Measurements from ENCODE around the gene SCGB1C2.

SCGB1C2 gene

DNA sequence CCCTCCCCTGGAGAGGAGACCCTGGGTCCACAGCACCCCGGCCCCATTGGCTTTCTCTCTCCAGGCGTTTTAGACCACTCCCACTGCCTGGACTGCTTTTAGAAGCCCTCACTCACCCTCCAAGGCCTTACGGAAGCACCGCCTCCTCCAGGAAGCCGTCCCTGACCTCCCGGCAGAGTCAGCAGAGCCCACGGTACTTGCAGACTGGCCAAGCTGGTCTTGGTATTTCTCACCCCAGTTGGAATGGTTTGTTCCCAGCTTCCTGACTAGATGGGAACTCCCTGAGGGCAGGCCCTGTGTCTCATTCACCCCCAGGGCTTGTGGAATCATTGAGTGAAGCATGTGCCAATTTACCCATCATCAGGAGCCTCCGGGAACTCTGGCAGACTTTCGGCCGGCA is 9.2 kb downstream of the SCGB1C2 start:
- Mint-ChIP-seq H3K36me3 (no peaks in the 10 kb centered on the region), H3K9me3 (no peaks in the 10 kb centered on the region), H3K27me3 (no peaks in the 10 kb centered on the region), H3K4me3 (no peak overlapping the region), H3K27ac (no peak overlapping the region), H3K4me1 (no peaks in the 10 kb centered on the region)

DNA sequence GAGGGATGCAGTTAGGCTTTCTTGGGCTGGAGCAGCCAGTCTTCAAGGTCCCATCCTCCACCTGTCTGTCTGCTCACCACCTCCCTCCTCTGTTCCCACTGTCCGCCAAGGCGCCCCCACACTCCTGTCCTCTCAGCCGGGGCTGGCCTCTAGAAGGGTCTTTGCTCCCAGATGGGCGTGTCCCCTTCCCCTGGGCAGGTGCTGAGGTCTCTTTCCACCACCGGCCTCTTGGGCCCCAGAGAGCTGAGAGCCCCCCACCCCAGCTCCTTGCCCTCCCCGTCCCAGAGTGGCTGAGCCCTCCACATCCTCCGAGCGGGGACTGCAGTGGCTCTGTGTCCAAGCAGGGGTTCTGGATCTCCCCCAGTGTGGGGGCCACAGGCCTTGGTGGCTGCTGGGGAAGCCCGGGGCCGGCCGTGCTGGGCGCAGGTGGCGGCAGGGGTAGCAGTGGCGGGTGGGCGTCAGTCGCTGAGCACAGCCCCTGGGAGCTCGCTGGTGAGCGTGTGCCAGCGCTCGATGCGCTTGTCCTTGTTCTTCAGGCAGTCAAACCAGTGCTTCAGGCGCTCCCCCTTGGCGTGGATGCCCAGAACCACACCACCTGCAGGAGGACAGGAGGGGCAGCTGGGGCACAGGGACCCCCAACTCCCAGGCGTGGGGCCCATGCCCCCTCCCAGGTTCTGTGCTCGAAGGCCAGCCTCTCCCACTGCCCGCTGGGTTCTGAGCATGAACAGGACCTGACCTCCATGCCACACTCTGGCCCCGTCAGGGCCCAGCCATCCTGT is 9.8 kb downstream of the SCGB1C2 start:
- Mint-ChIP-seq H3K4me3 (no peak overlapping the region), H3K27me3 (no peaks in the 10 kb centered on the region), H3K27ac (peak overlapping the region; percentile 41), H3K9me3 (no peaks in the 10 kb centered on the region), H3K36me3 (no peaks in the 10 kb centered on the region), H3K4me1 (no peaks in the 10 kb centered on the region)

DNA sequence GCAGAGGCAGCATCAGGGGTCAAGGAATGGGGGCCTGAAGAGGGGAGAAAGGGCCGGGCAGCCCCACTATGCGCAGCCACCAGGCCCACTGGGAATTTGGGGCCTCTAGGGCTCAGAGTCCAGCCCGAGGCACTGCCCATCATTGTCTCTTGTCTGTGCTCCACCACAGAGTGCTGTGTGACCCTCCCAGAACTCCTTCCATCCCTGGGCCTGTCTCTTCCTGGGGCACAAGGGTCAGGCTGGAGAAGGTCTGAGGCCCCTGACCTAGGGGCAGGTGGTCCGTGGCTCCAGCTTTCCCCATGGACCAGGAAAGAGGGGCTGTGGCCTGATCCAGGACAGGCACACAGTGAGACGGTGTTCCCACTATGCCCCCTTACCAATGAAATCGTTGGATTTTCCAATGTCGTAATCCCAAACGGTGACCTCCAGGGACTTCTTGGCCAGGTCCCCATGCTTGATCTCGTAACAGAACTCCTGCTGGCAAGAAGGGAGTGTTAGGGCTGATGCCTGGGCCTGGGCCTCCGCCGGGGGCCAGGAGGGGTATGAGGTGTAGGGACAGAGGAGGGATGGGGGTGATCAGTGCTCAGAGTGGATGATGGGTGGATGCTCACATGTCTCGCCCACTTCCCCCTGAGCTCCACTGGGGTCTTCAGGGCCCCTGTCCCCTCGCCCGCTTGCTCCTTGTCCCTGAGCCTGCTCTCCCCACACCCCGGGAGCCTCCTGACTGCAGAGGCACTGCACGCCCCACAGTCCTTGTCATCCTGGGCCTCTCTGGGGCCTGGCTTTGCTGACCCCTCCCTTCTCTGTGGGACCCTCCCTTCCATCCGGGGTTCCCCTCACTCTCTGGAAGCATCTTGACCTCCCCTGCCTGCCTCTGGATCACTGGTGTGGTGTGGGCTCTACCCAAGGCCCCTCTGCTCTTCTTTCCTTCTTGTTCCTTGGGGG is 10.7 kb downstream of the SCGB1C2 start:
- Mint-ChIP-seq H3K9me3 (no peaks in the 10 kb centered on the region), H3K4me3 (no peak overlapping the region), H3K27me3 (no peaks in the 10 kb centered on the region), H3K36me3 (no peaks in the 10 kb centered on the region), H3K4me1 (no peaks in the 10 kb centered on the region), H3K27ac (no peak overlapping the region)

DNA sequence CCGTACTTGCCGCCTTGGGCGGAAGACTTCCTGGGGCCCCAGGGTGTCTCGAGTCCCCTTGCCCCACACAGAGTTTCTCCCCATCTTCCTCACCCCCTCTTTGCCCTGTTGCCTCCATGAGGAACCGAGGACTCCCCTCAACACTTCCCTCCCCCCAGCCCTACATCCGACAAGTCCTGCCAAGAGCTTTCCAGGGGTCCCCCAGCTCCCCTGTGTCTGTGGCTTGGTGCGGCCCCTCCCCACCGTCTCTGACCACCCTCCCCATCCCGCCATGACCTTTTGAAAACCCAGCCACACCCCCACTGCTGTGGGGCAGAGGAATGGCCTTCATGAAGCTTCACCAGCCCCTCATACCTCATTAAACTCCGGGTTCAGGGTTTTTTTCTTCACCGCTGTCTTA is 11.4 kb downstream of the SCGB1C2 start:
- Mint-ChIP-seq H3K4me3 (no peak overlapping the region), H3K27ac (no peak overlapping the region), H3K36me3 (no peaks in the 10 kb centered on the region)

DNA sequence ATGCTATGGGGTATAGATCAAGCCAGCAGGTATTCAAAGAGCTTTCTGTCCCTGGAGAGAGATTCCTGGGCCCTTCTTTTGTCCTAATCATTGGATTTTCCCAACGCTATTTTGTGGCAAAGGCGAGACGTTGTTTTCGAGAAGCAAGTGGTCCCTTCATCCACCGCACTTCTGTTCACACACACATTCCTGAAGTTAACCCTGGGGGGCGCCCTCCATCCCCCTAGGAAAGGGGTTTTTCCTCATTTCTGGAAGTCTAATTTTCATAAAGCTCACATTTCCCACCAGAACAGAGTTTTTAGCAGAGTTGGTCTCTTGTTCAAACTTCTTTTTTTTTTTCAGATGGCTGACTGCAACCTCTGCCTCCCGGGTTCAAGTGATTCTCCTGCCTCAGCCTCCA is 11.9 kb downstream of the SCGB1C2 start:
- no peaks in the 10 kb centered on the region for H3K36me3 Mint-ChIP-seq
- no peaks in the 10 kb centered on the region for H3K4me1 Mint-ChIP-seq
- H3K27me3 Mint-ChIP-seq, result no peaks in the 10 kb centered on the region
- H3K4me3 Mint-ChIP-seq, result no peak overlapping the region
- H3K27ac Mint-ChIP-seq, result no peak overlapping the region
- no peaks in the 10 kb centered on the region for H3K9me3 Mint-ChIP-seq

More for the DNA sequence above, 11.4 kb downstream of the SCGB1C2 start:
- Mint-ChIP-seq H3K9me3 (no peaks in the 10 kb centered on the region), H3K27me3 (no peaks in the 10 kb centered on the region), H3K4me1 (no peaks in the 10 kb centered on the region)

DNA sequence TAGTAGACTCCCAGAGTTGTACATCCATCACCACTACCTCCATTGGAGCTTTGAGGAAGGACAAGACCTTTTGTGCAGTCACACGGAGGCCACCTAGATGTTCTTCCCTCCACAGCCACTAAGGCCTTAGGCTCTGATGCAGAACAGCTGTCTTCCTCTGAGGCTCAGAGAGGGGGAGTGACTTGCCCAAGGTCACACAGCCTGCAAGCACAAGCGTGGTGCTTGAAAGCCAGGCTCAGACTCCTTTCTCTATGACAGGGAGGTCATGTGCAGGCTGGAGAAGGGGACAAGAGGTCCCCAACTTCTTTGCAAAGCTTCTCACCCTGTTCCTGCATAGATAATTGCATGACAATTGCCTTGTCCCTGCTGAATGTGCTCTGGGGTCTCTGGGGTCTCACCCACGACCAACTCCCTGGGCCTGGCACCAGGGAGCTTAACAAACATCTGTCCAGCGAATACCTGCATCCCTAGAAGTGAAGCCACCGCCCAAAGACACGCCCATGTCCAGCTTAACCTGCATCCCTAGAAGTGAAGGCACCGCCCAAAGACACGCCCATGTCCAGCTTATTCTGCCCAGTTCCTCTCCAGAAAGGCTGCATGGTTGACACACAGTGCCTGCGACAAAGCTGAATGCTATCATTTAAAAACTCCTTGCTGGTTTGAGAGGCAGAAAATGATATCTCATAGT is 12.7 kb downstream of the SCGB1C2 start:
- Mint-ChIP-seq H3K36me3 (no peaks in the 10 kb centered on the region), H3K27ac (no peak overlapping the region), H3K4me3 (no peak overlapping the region), H3K9me3 (no peaks in the 10 kb centered on the region), H3K4me1 (no peaks in the 10 kb centered on the region), H3K27me3 (no peaks in the 10 kb centered on the region)

DNA sequence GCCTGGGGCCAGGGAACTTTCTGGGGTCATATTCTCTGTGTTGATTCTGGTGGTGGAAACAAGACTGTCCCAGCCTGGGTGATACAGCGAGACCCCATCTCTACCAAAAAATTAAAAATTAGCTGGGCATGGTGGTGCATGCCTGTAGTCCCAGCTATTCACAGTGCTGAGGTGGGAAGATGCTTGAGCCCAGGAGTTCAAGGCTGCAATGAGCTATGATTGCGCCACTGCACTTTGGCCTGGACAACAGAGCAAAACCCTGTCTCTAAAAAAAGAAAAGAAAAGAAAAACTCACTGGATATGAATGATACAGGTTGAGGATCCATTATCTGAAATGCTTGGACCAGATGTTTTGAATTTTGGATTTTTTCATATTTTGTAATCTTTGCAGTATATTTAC is 13.6 kb downstream of the SCGB1C2 start:
- Mint-ChIP-seq H3K36me3 (no peaks in the 10 kb centered on the region), H3K27me3 (no peaks in the 10 kb centered on the region), H3K4me1 (no peaks in the 10 kb centered on the region), H3K9me3 (no peaks in the 10 kb centered on the region), H3K4me3 (no peak overlapping the region), H3K27ac (no peak overlapping the region)

DNA sequence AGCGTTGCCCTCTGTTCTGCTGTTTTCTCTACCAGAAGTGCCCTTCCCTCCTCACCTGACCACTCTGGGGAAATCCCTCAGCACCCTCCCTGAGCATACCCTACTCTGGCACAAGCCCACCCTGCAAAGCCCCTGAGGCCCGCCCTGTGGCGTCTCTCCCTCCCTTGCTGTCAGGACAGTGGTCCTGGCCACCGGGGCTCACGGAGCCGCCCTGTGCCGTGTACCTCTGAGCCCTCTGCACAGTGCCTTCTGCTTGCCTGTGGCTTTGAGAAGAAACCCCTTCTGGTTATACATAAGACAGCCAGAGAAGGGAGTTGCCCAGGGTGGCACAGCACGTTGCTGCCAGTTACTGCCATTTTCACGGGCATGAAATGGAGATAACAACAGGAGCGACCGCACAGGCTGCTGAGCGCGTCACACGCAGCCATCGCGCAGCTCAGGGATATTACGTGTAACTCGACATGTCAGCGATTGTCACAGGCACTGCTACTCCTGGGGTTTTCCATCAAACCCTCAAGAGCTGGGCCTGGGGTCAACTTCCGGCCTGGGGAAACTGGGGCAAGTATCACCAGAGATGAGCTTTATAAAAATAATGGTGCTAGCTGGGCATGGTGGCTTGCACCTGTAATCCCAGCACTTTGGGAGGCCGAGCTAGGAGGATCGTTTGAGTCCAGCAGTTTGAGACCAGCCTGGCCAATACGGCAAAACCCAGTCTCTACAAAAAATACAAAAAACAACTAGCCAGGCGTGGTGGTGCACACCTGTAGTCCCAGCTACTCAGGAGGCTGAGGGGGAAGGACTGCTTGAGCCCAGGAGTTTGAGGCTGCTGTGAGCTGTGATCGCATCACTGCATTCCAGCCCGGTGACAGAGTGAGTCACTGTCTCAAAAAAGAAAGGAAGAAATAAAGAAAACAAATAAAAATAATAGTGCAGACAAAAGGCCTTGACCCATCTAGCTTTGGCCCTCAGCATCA is 14.8 kb downstream of the SCGB1C2 start:
- H3K27ac Mint-ChIP-seq, result no peak overlapping the region
- no peaks in the 10 kb centered on the region for H3K27me3 Mint-ChIP-seq
- H3K4me1 Mint-ChIP-seq, result no peaks in the 10 kb centered on the region
- H3K9me3 Mint-ChIP-seq, result no peaks in the 10 kb centered on the region
- no peak overlapping the region for H3K4me3 Mint-ChIP-seq
- no peaks in the 10 kb centered on the region for H3K36me3 Mint-ChIP-seq

DNA sequence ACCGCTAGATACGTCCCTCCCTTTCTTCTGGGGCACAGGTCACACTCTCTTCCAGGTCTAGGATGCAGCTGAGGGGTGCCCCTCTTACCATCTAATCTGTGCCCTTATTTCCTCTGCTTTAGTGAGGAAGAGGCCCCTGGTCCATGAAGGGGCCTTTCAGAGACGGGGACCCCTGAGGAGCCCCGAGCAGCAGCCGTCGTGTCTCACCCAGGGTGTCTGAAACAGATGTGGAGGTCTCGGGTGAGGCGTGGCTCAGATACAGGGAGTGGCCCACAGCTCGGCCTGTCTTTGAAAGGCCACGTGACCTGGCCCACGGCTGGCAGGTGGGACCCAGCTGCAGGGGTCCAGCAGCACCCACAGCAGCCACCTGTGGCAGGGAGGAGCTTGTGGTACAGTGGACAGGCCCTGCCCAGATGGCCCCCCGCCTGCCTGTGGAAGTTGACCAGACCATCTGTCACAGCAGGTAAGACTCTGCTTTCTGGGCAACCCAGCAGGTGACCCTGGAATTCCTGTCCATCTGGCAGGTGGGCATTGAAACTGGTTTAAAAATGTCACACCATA is 15.6 kb downstream of the SCGB1C2 start:
- Mint-ChIP-seq H3K4me1 (no peaks in the 10 kb centered on the region), H3K9me3 (no peaks in the 10 kb centered on the region), H3K27me3 (no peaks in the 10 kb centered on the region), H3K27ac (no peak overlapping the region), H3K4me3 (no peak overlapping the region), H3K36me3 (no peaks in the 10 kb centered on the region)

DNA sequence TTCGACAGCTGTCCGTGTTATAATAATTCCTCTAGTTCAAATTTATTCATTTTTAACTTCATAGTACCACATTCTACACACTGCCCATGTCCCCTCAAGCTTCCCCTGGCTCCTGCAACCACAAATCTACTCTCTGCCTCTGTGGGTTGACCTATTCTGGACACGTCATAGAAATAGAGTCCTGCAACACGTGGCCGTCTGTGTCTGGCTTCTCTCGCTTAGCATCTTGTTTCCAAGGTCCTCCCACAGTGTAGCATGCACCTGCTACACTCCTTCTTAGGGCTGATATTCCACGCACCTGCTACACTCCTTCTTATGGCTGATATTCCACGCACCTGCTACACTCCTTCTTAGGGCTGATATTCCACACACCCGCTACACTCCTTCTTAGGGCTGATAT is 16.5 kb downstream of the SCGB1C2 start:
- Mint-ChIP-seq H3K9me3 (no peaks in the 10 kb centered on the region), H3K4me3 (no peak overlapping the region), H3K27ac (no peak overlapping the region), H3K27me3 (no peaks in the 10 kb centered on the region), H3K36me3 (no peaks in the 10 kb centered on the region), H3K4me1 (no peaks in the 10 kb centered on the region)

DNA sequence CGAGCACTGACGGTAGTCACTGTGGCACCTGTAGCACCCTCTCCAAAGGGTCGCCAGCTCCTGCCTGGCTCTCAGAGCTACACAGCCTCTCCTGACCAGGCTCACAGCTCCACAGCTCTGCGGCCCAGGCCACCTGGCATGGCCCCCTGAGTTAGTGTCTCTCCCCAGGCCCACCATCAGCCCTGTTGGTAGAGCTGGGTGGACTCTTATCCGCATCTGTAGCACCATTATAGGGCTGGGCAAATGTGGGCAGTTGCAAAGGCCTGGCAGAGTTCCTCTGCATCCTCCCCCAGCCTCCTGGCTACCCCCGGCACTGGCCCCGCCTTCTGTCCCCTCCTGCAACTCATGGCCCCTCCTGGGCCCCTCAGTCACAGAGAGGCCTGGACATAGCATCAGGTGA is 18.2 kb downstream of the SCGB1C2 start:
- Mint-ChIP-seq H3K9me3 (no peaks in the 10 kb centered on the region), H3K27me3 (no peaks in the 10 kb centered on the region), H3K4me3 (no peak overlapping the region), H3K27ac (no peak overlapping the region), H3K36me3 (no peaks in the 10 kb centered on the region), H3K4me1 (no peaks in the 10 kb centered on the region)

DNA sequence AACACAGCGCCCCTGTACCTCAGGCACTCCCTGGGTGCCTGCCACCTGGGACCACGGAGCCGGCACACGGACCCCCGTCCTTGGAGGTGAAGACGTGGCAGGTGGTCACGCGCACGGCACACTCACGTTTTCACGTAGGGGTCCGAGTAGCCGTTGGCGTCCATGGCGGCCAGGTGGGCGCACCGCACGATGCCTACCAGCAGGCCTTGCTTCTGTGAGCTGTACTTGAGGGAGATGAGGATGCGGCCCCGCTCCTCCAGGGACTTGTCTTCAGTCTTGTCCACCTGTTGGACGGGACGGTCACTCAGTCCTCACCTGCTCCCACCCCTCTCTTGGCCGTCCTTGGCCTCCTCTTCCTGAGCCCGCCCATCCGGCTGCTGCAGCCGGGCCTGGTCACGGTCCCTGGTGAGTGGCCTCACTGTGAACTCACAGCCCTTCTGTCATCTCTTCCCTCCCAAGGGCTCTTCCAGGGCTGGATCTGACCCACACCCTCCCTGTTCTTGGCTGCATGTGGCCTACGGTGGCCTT is 18.8 kb downstream of the SCGB1C2 start:
- H3K9me3 Mint-ChIP-seq, result no peaks in the 10 kb centered on the region

DNA sequence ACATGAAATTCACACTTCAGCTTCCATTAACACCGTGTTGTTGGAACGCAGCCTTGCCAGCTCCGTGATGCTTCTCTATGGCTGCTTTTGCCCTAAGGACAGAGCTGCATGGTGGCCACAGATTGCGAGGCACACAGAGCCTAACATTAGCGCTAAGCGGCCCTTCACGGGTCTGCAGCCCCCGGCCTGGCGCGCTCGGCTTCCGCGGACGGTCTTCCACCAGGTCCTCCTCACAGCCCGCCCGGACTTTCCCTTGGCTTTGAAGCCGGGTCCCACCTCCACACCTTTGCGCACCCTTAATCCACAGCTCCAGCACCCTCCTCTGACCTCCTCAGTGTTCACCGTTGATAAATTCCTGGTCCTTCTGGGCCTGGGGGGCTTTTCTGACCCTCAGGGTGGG is 19.6 kb downstream of the SCGB1C2 start:
- no peaks in the 10 kb centered on the region for H3K9me3 Mint-ChIP-seq
- no peaks in the 10 kb centered on the region for H3K36me3 Mint-ChIP-seq
- no peaks in the 10 kb centered on the region for H3K27me3 Mint-ChIP-seq
- H3K4me3 Mint-ChIP-seq, result no peak overlapping the region
- no peaks in the 10 kb centered on the region for H3K4me1 Mint-ChIP-seq
- H3K27ac Mint-ChIP-seq, result no peak overlapping the region

More for the DNA sequence above, 18.8 kb downstream of the SCGB1C2 start:
- Mint-ChIP-seq H3K36me3 (no peaks in the 10 kb centered on the region), H3K4me1 (no peaks in the 10 kb centered on the region), H3K27ac (no peak overlapping the region), H3K4me3 (no peak overlapping the region), H3K27me3 (no peaks in the 10 kb centered on the region)

DNA sequence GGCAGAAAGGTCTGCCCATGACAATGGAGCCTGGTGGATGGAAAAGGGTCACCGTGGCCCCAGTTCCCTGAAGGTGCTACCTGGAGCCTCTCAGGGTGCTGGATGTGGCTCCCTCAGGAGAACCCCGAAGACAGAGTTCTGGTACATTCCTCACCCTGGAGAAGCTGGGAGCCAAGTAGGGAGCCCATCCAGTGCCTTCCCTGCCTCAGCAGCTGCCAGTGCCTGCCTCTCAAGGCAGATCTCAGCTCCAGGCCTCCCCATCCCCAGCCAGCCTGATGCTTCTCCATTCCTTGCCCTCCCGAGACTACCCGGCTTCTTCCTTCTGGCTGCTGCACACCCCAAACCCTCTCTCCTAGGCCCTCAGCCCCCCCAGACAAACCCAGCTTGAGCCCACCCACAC is 20.5 kb downstream of the SCGB1C2 start:
- H3K4me1 Mint-ChIP-seq, result no peaks in the 10 kb centered on the region
- no peak overlapping the region for H3K4me3 Mint-ChIP-seq
- H3K9me3 Mint-ChIP-seq, result no peaks in the 10 kb centered on the region
- no peak overlapping the region for H3K27ac Mint-ChIP-seq
- H3K36me3 Mint-ChIP-seq, result no peaks in the 10 kb centered on the region
- H3K27me3 Mint-ChIP-seq, result peaks cover 1% of the 10 kb centered on the region
